Aorta (tissue), 5 donors: ENCODE data around the gene ARPC1A. TPM values are rescaled to one million over a fixed set of nuclear protein-coding genes. Genes with fewer than 3 reads are reported as not detected.
"Not testable (repeated sequence)": the region's sequence is repeated elsewhere in the genome, so short reads cannot be mapped to it uniquely, and the experiment has no call there.

ENCODE experiments used
- ATAC-seq: fragments of 200-7000 bp; cut with Tn5 transposase; one replicate; pipeline ENCODE4 v1.9.1; 2022; ENCODE audit warnings: moderate library complexity; ENCODE audit not compliant: low FRiP score
- DNase-seq, 2 donors: peaks; one replicate each; pipeline ENCODE4 v3.0.0-alpha.2; 2020
- H3K27ac ChIP-seq, 2 donors: one replicate each; pipeline ENCODE4 v1.5.1; 2013; ENCODE audit warnings: low read length in 2 of 2, mild to moderate bottlenecking in 2 of 2, moderate library complexity in 2 of 2, control low read depth in 1 of 2, inconsistent platforms in 1 of 2, low read depth in 1 of 2
- H3K27me3 ChIP-seq, 2 donors: one replicate each; pipeline ENCODE4 v1.6.1; 2013; ENCODE audit warnings: control low read depth in 1 of 2, low read length in 1 of 2, mild to moderate bottlenecking in 1 of 2, moderate library complexity in 1 of 2; ENCODE audit not compliant: insufficient read depth in 2 of 2, control insufficient read depth in 1 of 2
- H3K36me3 ChIP-seq, 2 donors: one replicate each; pipeline ENCODE4 v1.6.1; 2013; ENCODE audit warnings: control low read depth in 1 of 2, low read length in 1 of 2, mild to moderate bottlenecking in 1 of 2; ENCODE audit not compliant: insufficient read depth in 2 of 2, control insufficient read depth in 1 of 2
- H3K4me1 ChIP-seq, 2 donors: one replicate each; pipeline ENCODE4 v1.6.1; 2013; ENCODE audit warnings: low read length in 2 of 2, control low read depth in 1 of 2, mild to moderate bottlenecking in 1 of 2, moderate library complexity in 1 of 2; ENCODE audit not compliant: insufficient read depth in 2 of 2, control insufficient read depth in 1 of 2
- H3K4me3 ChIP-seq, 2 donors: one replicate each; pipeline ENCODE4 v1.5.1; 2013; ENCODE audit warnings: low read length in 2 of 2, control low read depth in 1 of 2, mild to moderate bottlenecking in 1 of 2
- H3K9me3 ChIP-seq: one replicate; pipeline ENCODE4 v1.6.1; 2013; ENCODE audit warnings: mild to moderate bottlenecking, low read length; ENCODE audit not compliant: control insufficient read depth
- WGBS, 2 donors: extraction: QIAGEN DNeasy Blood & Tissue Kit; methylation state at CpG; one replicate each; pipeline ENCODE4 v1.1.7; 2013; 5-methylcytosine and 5-hydroxymethylcytosine counted together
- intact Hi-C, 2 donors: fragments of 100-400 bp; cut with DNase I; formaldehyde crosslinking; loops; one replicate each; pipeline versions ENCODE4 v1.14.2 to v1.15.0; 2022
- polyA plus RNA-seq, 2 donors: library from polyadenylated mRNA; stranded (reverse); fragments of 200-250 nt; gene quantifications; one replicate each; pipeline ENCODE4 v1.2.3, GENCODE V29; 2013
- total RNA-seq, 2 donors: library from RNA; stranded (reverse); fragmentation: NEBNext Ultra II Directional; extraction: Animal tissue kit (Norgen Biotek cat#: 25700); gene quantifications; one replicate each; pipeline ENCODE4 v1.2.1, GENCODE V29; 2021
- donor health status: healthy with polysubstance abuse.
- donor health status: Bipolar disorder and iron deficiency.
- donor health status: DM: no; HTN: no; CAD: no.
- donor health status: DM: no; HTN: no; CAD: no.
- donor health status: DM: yes; HTN: yes; CAD: no.

The ARPC1A gene
- total and polyA plus RNA-seq, 4 donors: 95.1 to 227 (median 103) TPM

DNA sequence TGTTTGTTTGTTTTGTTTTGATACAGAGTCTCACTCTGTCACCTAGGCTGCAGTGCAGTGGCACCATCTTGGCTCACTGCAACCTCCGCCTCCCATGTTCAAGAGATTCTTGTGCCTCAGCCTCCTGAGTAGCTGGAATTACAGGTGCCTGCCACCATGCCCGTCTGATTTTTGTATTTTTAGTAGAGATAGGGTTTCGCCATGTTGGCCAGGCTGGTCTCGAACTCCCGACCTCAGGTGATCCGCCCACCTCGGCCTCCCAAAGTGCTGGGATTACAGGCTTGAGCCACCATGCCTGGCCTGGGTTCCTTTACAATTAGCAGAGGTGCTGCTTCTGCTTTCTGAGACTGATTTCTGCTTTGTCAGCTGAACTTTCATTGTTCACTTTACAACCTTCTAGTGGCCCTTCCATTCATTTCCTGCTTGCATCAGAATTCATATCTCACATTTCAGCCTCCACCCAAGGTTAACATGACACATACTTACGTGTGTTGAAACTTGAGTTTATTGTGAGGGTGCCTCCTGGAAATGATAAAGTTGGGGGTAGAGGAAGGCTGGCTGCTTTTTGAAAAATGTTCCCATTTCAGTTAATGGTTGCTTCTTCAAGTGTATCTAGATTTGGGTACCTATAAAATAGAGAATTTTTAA, 4.7 kb downstream of the ARPC1A start:
- ATAC-seq: not testable (repeated sequence)
- 75% methylated on average over 8 of the region's 8 CpGs for WGBS, 2 donors

DNA sequence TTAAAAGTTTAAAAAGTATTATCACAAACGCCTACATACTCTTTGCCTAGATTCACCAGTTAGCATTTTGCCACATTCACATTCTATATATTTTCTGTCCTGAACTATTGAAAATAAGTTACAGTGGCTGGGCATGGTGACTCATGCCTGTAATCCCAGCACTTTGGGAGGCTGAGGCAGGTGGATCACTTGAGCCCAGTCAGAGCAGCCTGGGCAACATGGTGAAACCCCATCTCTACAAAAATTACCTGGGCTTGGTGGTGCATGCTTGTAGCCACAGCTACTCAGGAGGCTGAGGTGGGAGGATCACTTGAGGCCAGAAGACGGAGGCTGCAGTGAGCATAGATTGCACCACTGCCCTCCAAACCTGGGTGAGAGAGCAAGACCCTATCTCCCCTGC, 5.3 kb downstream of the ARPC1A start:
- Histone ChIP-seq H3K27me3 (no peaks in the 10 kb centered on the region), H3K27ac (no peak overlapping the region), H3K4me3 (no peak overlapping the region), H3K9me3 (no peaks in the 10 kb centered on the region), H3K36me3 (no peaks in the 10 kb centered on the region), H3K4me1 (no peaks in the 10 kb centered on the region)
- WGBS, 2 donors: 87 to 89% methylated on average over 2 of the region's 2 CpGs
- DNase-seq (no peak), ATAC-seq (no peak)
- intact Hi-C loops: no loop called here

More for the DNA sequence above, 4.7 kb downstream of the ARPC1A start:
- H3K4me1 ChIP-seq, DNase-seq, H3K36me3 ChIP-seq, intact Hi-C loops, H3K9me3 ChIP-seq, H3K27ac ChIP-seq, H3K27me3 ChIP-seq, H3K4me3 ChIP-seq: not testable (repeated sequence)

DNA sequence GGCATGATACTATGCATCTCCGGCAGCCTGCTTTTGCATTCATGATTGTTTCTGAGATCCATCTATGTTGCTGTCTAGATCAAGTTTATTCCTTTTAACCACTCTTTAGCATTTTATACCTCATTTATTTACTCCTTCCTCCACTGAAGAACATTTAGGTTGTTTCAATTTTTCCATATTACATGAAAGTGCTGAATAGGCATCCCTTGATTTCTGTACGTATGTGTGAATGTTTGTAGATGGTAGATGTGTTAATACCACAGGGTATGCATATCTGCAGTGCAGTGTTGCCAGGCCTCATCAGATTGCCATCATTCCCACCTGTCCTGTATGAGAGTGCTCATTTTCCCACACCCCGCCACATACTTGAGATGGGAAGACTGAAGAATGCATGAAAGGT, 13.9 kb downstream of the ARPC1A start:
- no peaks in the 10 kb centered on the region for H3K9me3 ChIP-seq
- peaks cover 3 to 6% of the 10 kb centered on the region in 2 donors for H3K36me3 ChIP-seq
- peak overlapping the region in 1 of 2 donors; percentile 65 for H3K27ac ChIP-seq
- no peak overlapping the region for H3K4me3 ChIP-seq
- WGBS, 2 donors: 91% methylated on average over 3 of the region's 3 CpGs
- intact Hi-C loops: no loop called here
- no peak for DNase-seq
- H3K4me1 ChIP-seq: peaks cover 0 to 2% of the 10 kb centered on the region in 2 donors
- no peak for ATAC-seq
- H3K27me3 ChIP-seq: no peaks in the 10 kb centered on the region

DNA sequence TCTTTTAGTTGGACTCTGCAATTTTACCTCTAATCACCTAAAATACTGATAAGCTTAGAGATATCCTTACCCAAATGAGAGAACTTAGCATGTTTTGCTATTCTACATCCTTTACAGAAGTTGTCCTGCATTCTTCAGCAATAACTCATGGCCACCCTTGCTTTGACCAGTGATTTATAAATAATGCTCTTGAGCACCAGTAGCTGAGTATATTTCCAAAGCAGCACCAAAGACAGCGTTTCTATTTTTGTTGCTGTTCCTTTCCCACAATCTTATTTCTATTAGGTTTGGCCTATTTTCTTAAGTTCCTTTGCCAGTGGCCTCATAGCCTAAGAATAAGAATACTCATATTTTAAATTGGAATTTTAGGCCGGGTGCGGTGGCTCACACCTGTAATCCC, 15.0 kb downstream of the ARPC1A start:
- ATAC-seq: peak; percentile 54
- peak overlapping the region; percentile 67 to 80 for H3K27ac ChIP-seq
- intact Hi-C loops: no loop called here
- peaks cover 0 to 2% of the 10 kb centered on the region in 2 donors for H3K4me1 ChIP-seq
- H3K4me3 ChIP-seq: no peak overlapping the region
- no peak for DNase-seq
- WGBS, 2 donors: 6 to 9% methylated on average over 3 of the region's 3 CpGs
- H3K27me3 ChIP-seq: no peaks in the 10 kb centered on the region
- H3K9me3 ChIP-seq: no peaks in the 10 kb centered on the region
- peaks cover 3 to 6% of the 10 kb centered on the region in 2 donors for H3K36me3 ChIP-seq

DNA sequence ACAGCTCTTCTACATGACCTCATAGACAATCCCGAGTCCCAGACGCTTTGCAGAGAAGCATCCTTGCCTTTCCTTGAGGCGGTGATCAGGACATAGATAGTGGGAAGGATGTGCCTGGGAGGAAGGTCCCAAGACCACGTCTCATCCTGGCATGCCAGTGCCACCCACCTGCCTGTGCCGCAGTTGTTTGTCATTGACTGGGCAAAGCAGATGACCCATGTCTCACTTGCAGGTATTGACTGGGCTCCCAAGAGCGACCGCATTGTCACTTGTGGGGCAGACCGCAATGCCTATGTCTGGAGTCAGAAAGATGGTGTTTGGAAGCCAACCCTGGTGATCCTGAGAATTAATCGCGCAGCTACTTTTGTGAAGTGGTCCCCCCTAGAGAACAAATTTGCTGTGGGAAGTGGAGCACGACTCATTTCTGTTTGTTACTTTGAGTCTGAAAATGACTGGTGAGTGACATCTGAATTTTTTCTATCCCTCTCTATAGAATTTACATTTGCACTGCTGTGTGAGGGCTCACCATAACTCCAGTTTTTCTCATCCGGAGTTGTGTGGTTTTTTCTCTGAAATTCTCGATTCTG, 18.5 kb downstream of the ARPC1A start:
- Histone ChIP-seq H3K9me3 (no peaks in the 10 kb centered on the region), H3K4me3 (no peak overlapping the region), H3K4me1 (peaks cover 0 to 2% of the 10 kb centered on the region in 2 donors), H3K27me3 (no peaks in the 10 kb centered on the region), H3K27ac (no peak overlapping the region), H3K36me3 (peaks cover under 1 to 6% of the 10 kb centered on the region in 2 donors)
- ATAC-seq (no peak), DNase-seq (no peak)
- intact Hi-C loops: no loop called here
- WGBS, 2 donors: 95% methylated on average over 13 of the region's 13 CpGs

DNA sequence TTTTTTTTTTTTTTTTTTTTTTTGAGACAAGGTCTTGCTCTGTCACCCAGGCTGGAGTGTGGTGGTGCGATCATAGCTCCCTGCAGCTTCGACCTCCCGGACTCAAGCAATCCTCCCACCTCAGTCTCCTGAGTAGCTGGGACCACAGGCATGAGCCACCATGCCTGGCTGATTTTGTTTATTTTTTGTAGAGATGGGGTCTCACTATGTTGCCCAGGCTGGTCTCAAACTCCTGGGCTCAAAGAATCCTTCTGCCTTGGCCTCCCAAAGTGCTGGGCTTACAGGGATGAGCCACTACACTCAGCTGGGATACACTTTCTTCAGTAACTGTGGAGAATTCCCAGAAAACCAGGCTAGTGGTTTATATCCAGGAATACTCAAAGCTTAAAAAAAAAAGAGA, 24.9 kb downstream of the ARPC1A start:
- H3K27ac ChIP-seq, H3K9me3 ChIP-seq, H3K4me3 ChIP-seq, H3K4me1 ChIP-seq, H3K27me3 ChIP-seq, ATAC-seq, DNase-seq, intact Hi-C loops: not testable (repeated sequence)
- H3K36me3 ChIP-seq: peaks cover 0 to 13% of the 10 kb centered on the region in 2 donors
- 93 to 96% methylated on average over 3 of the region's 3 CpGs for WGBS, 2 donors

DNA sequence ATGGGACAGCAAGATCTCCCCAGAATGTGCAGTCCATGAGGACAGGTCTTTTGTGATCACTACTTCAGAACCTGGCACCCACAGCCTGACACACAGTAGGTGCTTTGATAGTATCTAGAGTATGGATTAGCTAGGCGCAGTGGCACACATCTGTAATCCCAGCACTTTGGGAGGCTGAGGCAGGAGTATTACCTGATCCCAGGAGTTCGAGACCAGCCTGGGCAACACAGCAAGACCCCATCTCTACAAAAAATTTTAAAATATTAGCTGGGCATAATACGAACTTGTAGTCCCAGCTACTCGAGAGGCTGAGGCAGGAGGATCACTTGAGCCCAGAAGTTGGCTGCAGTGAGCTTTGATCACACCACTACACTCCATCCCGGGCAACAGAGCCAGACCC, 26.5 kb downstream of the ARPC1A start:
- Histone ChIP-seq H3K4me1 (no peaks in the 10 kb centered on the region), H3K9me3 (no peaks in the 10 kb centered on the region), H3K27ac (no peak overlapping the region), H3K36me3 (peaks cover 0 to 13% of the 10 kb centered on the region in 2 donors), H3K27me3 (no peaks in the 10 kb centered on the region), H3K4me3 (no peak overlapping the region)
- no peak for DNase-seq
- intact Hi-C loops: no loop called here
- no peak for ATAC-seq
- WGBS, 2 donors: 94 to 98% methylated on average over 5 of the region's 5 CpGs

DNA sequence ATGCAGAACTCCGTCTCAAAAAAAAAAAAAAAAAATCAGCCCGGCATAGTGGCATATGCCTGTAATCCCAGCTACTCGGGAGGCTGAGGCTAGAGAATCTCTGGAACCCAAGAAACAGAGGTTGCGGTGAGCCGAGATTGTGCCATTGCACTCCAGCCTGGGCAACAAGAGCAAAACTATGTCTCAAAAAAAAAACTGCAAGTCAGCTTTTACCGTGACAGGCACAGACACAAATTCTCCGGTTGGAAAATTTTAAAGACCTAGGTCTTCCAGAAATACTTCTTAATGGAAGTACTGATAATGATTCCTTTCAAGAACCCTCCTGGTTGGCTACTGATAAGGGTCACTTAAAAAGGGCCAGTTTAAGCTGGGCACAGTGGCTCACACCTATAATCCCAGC, 29.4 kb downstream of the ARPC1A start:
- no peak for ATAC-seq
- Histone ChIP-seq H3K27me3 (no peaks in the 10 kb centered on the region), H3K4me3 (no peak overlapping the region), H3K9me3 (no peaks in the 10 kb centered on the region), H3K27ac (no peak overlapping the region), H3K36me3 (peaks cover 3 to 13% of the 10 kb centered on the region in 2 donors), H3K4me1 (no peaks in the 10 kb centered on the region)
- no peak for DNase-seq
- 88 to 90% methylated on average over 7 of the region's 7 CpGs for WGBS, 2 donors
- intact Hi-C loops: no loop called here
